Stimulated activated CD4-positive, alpha-beta T cell treated with anti-CD3 and anti-CD28 coated beads, Interleukin-12 subunit alpha, Interleukin-12 subunit beta, amount 100 ng/mL, for 24 hours (primary cell): ENCODE measurements around the gene CSNK1D.

ENCODE experiments used
- DNase-seq, 2 experiments: peaks; one replicate each; pipeline ENCODE4 v3.0.0-alpha.2; 2020; ENCODE audit warnings: low read depth in 2 of 2

Gene CSNK1D

GRCh38 chr17:82240506-82241182 lies 32.9 kb downstream of the CSNK1D start:
- DNase-seq = no peak

DNA sequence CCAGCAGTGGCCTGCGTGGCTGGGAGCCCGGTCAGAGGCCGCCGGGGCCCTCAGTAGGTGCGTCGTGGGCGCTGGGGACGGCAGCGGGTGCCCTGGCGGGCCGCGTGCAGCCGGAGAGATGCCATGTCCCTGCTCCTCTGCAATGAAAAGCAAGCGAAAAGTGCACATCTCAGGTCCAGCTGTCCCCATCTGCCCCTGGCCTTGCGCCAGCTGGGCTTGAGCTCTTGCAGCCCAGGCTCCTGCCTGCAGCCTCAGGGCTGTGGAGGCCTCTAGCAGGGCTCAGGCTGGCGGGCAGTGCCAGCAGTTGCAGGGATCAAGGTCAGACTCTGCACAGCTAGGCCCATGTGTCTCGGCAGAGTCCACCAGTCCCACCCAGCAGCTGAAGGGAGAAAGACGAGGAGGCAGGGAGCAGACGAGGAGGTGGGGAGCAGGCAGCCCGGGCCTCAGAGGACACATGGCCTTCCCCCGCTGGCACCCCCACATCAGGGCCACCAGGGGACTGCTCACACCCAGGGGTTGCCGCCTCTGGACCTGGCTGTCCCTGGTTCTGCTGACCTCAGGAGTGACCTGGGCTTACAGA lies 33.5 kb downstream of the CSNK1D start:
- DNase-seq = no peak

DNA sequence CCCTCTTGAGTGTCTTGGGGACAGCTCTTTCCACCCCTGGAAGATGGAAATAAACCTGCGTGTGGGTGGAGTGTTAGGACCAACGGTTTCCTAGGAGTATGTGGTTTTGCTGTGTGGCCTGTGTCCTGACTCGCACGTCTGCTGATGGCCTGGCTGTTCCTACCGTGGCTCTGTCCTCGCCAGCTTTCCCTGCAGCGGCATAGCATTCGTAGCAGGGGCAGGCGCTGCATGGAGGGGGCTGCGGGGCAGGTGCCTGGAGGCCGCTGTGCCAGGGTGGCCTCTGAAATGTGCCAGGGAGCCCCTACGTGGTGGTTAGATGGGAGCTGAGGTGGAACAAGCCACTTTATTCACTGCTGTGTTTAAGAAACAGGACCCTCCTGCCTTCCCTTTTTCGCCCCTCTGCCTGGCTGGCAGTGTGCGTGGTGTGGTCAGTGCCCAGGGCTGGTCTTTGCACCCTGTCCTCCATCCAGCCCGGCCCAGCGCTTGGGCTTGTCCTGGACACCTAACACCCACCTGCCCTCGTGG lies 34.0 kb downstream of the CSNK1D start:
- DNase-seq = no peak

DNA sequence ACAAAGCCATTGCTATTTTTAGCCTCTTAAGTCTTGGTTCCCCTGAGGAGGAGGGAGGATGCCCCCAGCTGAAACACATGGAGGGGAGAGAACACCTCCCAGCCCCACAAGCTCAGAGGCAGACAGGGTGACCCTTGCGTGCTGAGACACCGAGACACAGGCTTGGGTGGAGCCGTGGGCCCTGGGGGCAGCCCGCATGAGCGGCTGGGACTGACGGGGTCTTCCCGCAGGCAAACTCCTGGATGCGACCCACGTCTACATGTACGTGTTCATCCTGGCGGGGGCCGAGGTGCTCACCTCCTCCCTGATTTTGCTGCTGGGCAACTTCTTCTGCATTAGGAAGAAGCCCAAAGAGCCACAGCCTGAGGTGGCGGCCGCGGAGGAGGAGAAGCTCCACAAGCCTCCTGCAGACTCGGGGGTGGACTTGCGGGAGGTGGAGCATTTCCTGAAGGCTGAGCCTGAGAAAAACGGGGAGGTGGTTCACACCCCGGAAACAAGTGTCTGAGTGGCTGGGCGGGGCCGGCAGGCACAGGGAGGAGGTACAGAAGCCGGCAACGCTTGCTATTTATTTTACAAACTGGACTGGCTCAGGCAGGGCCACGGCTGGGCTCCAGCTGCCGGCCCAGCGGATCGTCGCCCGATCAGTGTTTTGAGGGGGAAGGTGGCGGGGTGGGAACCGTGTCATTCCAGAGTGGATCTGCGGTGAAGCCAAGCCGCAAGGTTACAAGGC lies 34.9 kb downstream of the CSNK1D start:
- peak; percentile 47 to 71 for DNase-seq

GRCh38 chr17:82237746-82238471 lies 35.6 kb downstream of the CSNK1D start:
- DNase-seq = no peak

GRCh38 chr17:82237083-82237745 lies 36.3 kb downstream of the CSNK1D start:
- DNase-seq = no peak

DNA sequence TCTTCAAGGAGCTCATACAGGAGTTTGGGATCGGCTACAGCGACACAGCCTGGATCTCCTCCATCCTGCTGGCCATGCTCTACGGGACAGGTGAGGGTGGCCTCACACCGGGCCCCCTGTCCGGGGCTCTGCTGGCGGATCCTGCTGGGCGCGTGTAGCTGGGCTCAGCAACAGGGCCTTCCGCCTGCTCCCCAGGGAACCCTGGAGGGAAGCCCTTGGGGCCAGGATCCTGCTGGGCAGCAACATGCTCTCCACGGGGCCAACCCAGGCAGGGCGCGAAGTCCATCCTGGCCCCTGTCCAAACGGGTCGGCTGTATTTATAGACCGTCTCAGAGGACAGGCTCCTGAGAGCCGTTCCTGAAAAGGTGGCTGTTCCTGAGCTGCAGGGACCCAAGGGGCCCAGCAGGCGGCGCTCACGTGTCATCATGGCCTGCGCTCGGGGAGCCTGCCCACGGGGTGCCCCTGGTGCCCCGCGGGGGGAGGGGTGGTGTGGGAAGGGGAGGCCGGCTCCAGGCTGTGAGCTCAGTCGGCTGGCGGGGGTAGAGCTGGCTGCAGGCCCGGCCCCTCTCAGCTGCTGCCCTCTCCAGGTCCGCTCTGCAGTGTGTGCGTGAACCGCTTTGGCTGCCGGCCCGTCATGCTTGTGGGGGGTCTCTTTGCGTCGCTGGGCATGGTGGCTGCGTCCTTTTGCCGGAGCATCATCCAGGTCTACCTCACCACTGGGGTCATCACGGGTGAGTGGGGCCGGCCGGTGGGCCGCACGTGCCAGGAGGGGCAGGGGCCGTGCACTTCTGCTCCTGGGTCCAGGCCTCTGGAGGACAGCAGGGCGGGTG lies 37.1 kb downstream of the CSNK1D start:
- peak; percentile 50 to 62 for DNase-seq

DNA sequence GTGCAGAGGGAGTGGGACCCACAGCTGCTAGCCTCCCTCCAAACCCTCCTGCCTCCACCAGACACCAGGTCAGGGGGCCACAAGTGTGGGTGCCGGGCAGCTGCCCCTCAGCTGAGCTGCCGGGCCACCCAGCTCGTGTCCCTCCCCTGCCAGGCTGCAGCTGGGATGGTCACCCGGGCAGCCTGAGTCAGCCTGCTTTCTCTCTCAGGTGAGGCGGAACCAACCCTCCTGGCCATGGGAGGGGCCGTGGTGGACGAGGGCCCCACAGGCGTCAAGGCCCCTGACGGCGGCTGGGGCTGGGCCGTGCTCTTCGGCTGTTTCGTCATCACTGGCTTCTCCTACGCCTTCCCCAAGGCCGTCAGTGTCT lies 37.7 kb downstream of the CSNK1D start:
- no peak for DNase-seq

- DNase-seq = no peak
Measured at GRCh38 chr17:82235056-82235774, 38.3 kb downstream of the CSNK1D start.

DNA sequence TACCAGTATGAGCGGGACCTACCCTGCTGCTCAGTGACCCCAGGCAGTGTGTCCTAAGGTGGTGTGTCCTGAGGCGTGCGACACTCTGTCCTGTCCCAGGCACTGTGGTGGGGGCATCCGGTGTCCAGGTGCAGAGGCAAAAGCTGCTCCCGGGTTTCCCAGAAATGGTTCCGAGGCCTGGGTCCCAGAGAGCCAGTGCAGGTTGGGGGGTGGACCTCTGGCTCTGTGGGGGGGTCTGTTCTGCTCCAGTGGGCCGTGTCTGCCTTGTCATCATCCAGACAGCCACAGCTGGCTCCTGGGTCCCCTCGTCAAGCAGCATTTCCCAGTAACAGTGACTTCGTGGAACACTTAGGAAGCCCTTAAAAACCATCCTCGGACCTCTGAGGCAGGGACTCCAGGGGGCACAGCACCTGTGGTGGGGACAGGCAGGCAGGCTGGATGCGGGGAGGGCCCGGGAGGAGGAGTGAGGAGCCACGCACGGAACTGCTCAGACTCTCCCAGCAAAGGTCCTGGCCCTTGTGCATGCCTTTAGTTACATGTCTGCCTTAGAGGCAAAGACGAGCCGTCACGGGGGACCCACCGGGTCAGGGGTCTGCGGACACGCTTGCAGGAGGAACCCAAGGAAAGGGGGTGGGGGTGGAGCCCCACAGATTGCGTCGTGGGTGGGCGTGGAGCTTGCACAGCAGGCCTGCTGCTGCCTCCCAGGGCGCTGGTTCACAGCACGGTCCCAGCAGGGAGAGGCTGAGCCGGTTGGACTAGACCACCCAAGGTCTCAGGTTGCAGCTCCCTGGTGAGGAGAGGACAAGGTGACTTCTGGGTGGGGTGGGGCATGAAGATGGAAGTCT lies 39.1 kb downstream of the CSNK1D start:
- no peak for DNase-seq

GRCh38 chr17:82232876-82233785 lies 40.4 kb downstream of the CSNK1D start:
- no peak for DNase-seq

DNA sequence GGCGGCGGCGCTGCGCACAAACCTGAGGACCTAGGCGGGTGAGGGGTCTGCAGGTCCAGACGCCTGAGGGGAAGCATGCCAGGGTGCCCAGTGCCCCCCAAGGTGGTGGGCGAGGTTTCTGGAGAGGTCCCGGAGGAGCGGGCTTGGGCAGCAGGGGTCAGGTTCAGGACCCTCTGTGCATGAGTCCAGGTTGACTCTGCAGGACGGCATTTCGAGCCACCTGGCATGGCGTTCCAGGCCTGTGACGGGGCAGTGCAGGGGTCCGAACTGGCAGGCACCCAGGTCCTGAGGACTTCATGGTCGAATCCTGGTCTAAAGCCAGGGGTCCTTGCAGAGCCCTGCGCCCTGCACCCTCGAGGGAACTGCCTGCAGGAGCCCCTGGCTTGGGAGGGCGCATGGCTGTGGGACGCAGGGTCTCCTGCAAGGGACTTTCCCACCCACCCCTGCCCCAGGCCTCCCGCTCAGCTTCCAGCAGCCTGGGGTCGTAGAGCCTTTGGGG lies 41.1 kb downstream of the CSNK1D start:
- no peak for DNase-seq

DNA sequence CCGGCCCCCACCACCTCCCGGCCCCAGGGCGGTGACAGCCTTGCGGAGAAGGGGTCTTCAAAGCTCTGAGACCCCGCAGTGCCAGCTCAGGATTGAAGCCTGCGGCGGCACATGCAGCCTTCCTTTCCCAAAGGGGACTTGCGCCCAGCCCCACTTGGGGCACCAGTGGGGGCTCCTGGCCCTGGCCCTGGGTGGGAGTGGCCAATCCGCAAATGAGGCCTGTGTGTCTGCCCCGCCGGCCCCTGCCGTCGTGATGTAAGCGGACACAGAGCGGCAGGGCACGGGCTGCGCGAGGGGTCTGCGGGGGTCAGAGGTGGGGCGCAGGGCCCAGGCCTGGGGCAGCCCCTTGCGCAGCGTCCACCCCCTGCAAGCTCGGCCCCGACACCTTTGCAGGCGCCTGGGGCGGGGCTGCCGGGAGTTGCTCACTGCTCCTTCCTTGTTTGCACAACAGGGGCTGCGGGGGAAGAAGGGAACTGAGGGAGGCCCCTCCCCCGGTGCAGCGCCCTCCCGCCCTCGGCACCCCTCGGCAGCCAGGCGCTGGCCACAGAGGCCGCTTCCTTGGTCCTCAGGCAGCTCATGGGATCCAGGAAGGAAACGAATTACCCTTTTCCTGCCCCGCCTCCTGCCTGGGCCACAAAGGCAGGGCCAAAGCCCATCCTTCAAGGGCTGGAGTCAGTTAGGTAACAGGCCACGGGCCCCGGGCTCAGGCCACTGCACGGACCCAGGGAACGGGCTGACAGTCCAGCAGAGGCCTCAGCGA lies 41.8 kb downstream of the CSNK1D start:
- no peak for DNase-seq

GRCh38 chr17:82231312-82231561 lies 42.3 kb downstream of the CSNK1D start:
- DNase-seq = no peak

DNA sequence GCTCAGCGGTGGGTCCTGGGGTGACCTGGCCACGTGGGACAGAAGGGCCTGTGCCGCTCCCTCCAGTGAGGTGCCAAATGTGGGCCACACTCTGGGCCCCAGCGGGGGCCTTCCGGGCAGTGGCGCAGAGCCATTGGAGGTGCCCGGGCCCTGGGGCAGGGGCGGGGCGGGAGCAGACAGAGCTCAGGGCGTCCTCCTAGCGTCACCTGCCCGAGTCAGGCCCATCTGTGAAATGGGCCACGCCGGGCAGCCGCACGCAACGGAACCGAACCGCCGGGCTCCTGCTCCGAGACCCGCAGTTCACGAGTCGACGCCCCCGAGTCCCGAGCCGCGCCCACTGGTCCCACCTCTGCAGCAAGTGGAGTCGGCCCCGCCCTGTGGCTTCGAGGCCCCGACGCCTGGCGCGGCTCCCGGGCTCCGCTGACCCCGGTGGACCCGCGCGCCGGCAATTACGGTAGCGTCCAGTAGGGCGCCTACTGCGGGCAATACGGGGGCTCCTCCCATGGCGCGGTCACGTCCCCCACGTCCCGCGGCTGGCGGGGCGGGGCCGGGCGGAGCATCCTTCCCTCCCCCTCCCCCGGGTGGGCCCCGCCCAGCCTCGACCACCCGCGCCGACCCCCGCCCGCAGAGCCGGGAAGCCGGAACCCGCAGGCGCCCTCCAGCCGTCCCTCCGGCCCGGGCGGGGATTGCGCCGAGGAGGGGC lies 42.7 kb downstream of the CSNK1D start:
- no peak for DNase-seq

DNA sequence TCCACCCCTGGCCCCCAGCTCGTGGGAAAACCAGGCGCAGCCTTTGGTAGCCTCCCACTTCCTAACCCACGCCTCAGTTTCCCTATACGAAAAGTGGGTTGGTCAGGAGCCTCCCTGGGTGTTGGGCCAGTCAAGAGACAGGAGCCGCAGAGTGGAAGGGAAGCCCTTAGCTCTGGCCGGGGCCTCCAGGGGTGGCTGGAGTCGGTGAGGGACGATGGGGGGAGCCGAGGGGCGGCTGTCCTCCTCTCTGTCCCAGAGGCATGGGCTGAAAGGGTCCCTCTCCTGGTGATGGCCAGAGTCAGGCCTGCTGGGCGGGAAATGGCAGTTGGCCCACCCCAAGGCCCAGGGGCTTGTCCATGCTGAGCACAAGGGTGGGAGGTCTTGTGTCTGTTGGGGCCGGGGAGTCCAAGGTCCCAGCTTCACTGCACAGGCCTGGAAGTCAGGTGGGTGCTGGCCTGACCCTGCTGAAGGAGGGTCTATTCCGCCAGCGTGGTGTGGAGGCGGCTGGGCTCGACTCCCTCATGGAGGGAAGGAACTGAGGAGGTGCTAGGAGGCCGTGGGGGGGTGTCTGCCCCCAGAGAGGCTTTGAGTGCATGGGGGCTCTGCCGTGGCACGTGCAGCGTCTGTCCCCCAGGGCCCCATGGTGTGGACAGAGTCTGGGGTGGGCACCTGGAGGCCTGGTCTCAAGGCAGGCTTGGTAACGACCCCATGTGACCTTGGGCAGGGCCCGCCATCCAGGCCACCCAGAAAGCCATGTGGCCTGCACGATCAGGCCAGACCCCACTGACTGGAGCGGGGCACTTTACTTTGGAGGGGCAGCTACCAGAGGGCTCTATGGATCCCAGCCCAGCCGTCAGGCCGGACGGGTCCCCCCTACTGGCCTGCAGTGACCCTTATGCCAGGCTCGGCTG lies 43.5 kb downstream of the CSNK1D start:
- no peak for DNase-seq
